Breast epithelium (tissue), 3 donors: ENCODE measurements around the gene FBXL7.

Source experiments
- CTCF ChIP-seq, 3 donors: fragments of 450-650 bp; IDR thresholded peaks; one replicate each; pipeline ENCODE4 v1.5.1; 2016 to 2017; ENCODE audit warnings: antibody characterized with exemption in 3 of 3, mild to moderate bottlenecking in 3 of 3, moderate library complexity in 3 of 3
- POLR2A ChIP-seq: fragments of 450-650 bp; IDR thresholded peaks from one replicate; pipeline ENCODE4 v1.6.1; 2016; ENCODE audit warnings: antibody characterized with exemption, mild to moderate bottlenecking, moderate library complexity
- POLR2AphosphoS5 ChIP-seq, 3 donors: sonication (generic); formaldehyde crosslinking; IDR thresholded peaks; one replicate each; pipeline ENCODE4 v1.6.1; 2017; ENCODE audit warnings: antibody characterized with exemption in 3 of 3

- TF ChIP-seq CTCF (IDR thresholded peaks at IDR 0.05) (no peak), POLR2A (no peak), POLR2AphosphoS5 (IDR thresholded peaks at IDR 0.05) (no peak)
These were observed 290.6 kb downstream of the FBXL7 start for GRCh38 chr5:15790446-15791018.
